ENCODE data around the gene CCL18.
"Not testable (repeated sequence)": the region's sequence is repeated elsewhere in the genome, so short reads cannot be mapped to it uniquely, and the experiment has no call there.

Gene CCL18

DNA sequence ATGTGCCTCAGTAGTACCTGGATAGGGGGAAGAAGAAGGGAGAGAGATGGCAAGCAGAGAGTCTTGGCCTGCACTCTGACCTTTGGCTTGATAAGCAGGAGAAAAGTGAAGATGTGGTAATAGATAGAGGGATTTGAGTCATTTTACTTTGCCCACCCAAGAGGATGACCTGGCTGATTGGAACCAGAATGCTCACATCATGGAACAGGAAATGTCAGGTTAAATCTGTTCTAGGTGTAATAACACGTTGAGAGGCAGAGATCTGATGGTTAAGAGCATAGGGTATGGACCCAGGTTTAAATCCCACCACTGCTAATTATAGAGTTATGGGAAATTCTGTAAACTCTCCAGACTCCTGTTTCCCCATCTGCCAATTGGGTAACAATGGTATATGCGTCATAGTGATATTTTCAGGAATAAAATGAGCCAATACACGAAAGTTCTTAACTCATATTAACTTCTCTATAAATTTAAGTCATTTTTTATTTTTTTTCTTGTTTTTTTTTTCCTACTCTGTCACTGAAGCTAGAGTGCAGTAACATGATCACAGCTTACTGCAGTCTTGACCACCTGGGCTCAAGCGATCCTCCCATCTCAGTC, 8.1 kb upstream of the CCL18 start:
- Mint-ChIP-seq H3K27me3 (peaks cover 19% of the 10 kb centered on the region), H3K4me1 (no peaks in the 10 kb centered on the region), H3K9me3 (no peaks in the 10 kb centered on the region), H3K36me3 (no peaks in the 10 kb centered on the region), H3K4me3 (no peak overlapping the region), H3K27ac (no peak overlapping the region)
- CTCF ChIA-PET, result no interaction called here
- no peak for DNase-seq

DNA sequence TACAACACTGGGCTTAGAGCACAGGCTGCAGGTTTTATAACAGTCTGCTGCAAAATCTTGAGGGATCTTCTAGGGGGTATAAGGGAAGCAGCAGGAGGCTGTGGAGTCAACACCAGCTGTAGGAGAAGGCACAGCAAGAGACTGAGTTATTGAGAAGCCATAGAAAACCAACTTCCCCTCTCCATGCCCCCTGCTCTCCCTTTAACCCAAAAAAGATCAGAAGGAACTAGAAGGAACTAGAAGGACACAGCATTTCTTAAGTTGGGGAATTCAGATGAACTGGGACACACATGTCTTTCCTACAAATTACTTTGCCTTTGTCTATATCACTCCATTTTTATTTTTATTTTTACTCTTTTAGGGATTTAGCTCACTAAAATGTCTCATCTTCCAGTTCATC, 6.2 kb upstream of the CCL18 start:
- Mint-ChIP-seq H3K27ac (no peak overlapping the region), H3K27me3 (peaks cover 21% of the 10 kb centered on the region), H3K4me3 (no peak overlapping the region), H3K36me3 (no peaks in the 10 kb centered on the region), H3K4me1 (no peaks in the 10 kb centered on the region), H3K9me3 (no peaks in the 10 kb centered on the region)
- CTCF ChIA-PET, result interaction anchor here (1.6 kb wide), 1 partner anchor 15 kb away, joined by 5 read pairs; no protein-coding TSS in a partner anchor
- no peak for DNase-seq

DNA sequence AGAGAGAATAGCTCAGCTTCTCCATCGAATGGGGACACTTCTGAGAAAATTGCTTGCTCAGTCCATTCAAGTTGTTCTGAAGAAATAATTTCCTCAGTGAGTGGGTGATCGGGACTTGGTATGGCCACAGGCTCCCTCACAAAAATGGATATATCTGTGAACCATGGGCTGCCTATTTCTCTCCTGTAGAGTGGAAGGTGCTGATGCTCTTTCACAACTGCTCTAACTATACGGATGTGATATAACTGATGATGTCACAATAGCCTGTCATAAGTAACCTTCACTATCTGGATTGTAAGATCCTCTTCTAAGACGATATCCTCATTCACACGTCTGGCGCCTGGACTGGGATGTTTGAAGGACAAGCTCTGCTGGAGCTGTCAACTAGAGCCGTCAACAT, 4.7 kb upstream of the CCL18 start:
- CTCF ChIA-PET, result interaction anchor here (1.6 kb wide), 1 partner anchor 13 kb away, joined by 5 read pairs; no protein-coding TSS in a partner anchor
- Mint-ChIP-seq H3K27ac (no peak overlapping the region), H3K4me3 (no peak overlapping the region), H3K36me3 (no peaks in the 10 kb centered on the region), H3K9me3 (no peaks in the 10 kb centered on the region), H3K27me3 (peaks cover 26% of the 10 kb centered on the region), H3K4me1 (no peaks in the 10 kb centered on the region)
- no peak for DNase-seq

DNA sequence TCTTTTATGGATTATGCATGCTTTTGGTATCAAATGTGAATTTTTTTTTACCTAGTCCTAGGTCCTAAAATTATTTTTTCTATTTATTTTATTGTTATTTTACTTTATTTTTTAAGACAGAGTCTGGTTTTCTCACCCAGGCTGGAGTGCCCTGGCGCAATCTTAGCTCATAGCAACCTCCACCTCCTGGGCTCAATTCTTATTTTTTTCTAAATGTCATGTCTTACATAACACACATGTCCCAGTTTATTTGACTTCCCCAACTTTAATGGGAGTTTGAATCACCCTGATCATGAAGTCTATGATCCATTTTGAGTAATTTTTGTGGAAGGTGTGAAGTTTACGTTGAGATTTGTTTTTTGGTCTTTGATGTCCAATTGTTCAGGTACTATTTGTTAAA, 3.3 kb upstream of the CCL18 start:
- no peak overlapping the region for H3K4me3 Mint-ChIP-seq
- H3K9me3 Mint-ChIP-seq, result no peaks in the 10 kb centered on the region
- peaks cover 28% of the 10 kb centered on the region for H3K27me3 Mint-ChIP-seq
- CTCF ChIA-PET, result interaction anchor here (1.1 kb wide), 1 partner anchor 46 kb away, joined by 3 read pairs; no protein-coding TSS in a partner anchor
- H3K4me1 Mint-ChIP-seq, result no peaks in the 10 kb centered on the region
- DNase-seq, result no peak
- no peak overlapping the region for H3K27ac Mint-ChIP-seq
- H3K36me3 Mint-ChIP-seq, result no peaks in the 10 kb centered on the region

DNA sequence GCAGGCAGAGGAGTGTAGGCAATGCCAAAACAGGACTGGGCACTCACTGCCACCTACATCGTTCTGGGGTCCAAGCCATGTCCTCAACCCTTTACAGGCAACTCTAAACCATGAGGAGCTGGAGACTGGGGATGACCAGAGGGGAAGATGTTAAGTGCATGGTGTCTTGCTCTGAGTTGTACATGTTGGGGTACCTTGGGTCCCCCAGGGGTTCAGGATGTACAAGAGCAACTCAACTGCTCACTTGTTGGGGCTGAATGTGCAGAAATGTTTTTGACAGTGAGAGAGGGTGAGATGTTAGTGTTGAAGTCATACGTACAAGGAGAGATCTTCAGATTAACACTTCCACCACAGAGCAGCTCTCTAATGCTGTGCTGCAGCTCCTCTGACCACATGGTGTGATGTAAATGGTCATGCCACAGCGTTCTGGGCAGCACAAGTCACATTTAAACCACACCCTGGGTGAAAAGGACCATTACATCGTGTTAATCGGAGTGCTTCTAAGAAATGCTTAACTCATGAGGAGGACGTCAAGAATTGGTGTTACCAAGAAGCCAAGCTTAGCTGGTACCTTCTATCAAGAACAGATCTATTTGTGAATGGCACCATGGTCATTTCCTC, 2.4 kb downstream of the CCL18 start:
- H3K4me3 Mint-ChIP-seq, result no peak overlapping the region
- H3K36me3 Mint-ChIP-seq, result no peaks in the 10 kb centered on the region

DNA sequence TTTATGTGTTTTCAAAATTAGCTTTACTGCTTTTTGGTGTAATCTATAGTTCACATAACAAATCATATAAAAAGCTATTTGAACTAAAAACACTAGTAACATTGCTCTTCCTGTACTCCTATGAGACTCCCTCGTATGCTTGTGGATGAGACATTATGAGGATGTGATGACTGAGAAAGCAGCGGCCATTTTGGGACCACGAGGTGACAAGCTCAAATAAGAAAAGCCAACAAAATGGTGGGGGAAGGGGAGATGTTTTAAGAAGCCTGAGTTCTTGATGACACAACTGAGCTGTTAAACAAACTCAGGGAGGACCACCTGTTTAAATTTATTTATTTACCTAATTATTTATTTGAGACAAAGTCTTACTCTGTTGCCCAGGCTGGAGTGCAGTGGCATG, 4.5 kb downstream of the CCL18 start:
- Mint-ChIP-seq H3K27ac (no peak overlapping the region), H3K36me3 (no peaks in the 10 kb centered on the region), H3K9me3 (no peaks in the 10 kb centered on the region), H3K4me1 (no peaks in the 10 kb centered on the region), H3K4me3 (no peak overlapping the region), H3K27me3 (peaks cover 36% of the 10 kb centered on the region)
- no peak for DNase-seq
- CTCF ChIA-PET, result interaction anchor here (1.4 kb wide), 1 partner anchor 93 kb away, joined by 4 read pairs; no protein-coding TSS in a partner anchor

More for the DNA sequence above, 2.4 kb downstream of the CCL18 start:
- DNase-seq, result no peak
- H3K27me3 Mint-ChIP-seq, result peaks cover 33% of the 10 kb centered on the region
- H3K27ac Mint-ChIP-seq, result no peak overlapping the region
- H3K9me3 Mint-ChIP-seq, result no peaks in the 10 kb centered on the region
- H3K4me1 Mint-ChIP-seq, result no peaks in the 10 kb centered on the region
- CTCF ChIA-PET, result no interaction called here

DNA sequence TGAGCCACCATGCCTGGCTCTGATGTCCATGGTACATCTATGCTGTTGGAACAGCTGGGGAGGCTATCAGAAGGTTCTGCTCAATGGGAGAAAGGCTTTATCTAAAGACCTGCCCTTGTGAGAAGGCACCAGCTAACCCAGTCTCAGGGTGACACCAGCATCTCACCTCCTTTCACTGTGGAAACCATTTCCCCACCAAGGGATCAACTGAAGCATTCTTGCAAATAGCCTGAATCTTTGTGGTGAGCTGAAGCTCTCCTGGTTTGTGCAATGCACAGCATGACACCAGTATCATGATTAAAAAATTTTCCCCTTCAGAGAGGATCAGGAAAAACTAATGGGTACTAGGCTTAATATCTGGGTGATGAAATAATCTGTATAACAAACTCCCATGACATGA, 5.1 kb downstream of the CCL18 start:
- Mint-ChIP-seq H3K4me3 (no peak overlapping the region), H3K4me1 (no peaks in the 10 kb centered on the region), H3K36me3 (no peaks in the 10 kb centered on the region), H3K27me3 (peaks cover 33% of the 10 kb centered on the region), H3K27ac (no peak overlapping the region), H3K9me3 (no peaks in the 10 kb centered on the region)
- CTCF ChIA-PET, result interaction anchor here (1.4 kb wide), 1 partner anchor 93 kb away, joined by 4 read pairs; no protein-coding TSS in a partner anchor
- no peak for DNase-seq

DNA sequence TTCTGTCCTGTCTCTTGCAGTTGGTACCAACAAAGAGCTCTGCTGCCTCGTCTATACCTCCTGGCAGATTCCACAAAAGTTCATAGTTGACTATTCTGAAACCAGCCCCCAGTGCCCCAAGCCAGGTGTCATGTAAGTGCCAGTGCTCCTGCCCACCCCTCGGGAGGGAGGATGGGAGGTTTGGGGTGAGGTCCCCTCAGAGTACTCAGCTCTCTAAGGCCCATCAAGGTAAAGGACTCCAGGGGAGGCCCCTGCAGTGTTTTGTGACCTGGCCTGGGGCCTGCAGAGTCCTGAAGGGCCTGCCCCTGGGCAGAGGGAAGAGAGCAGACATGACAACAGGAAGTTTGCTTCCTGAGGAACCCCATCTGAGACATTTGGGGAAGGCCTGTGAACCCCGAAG, 6.4 kb downstream of the CCL18 start:
- CTCF ChIA-PET, result interaction anchor here (1.2 kb wide), 1 partner anchor 75 kb away, joined by 3 read pairs; no protein-coding TSS in a partner anchor
- H3K4me1 Mint-ChIP-seq, result no peaks in the 10 kb centered on the region
- no peaks in the 10 kb centered on the region for H3K9me3 Mint-ChIP-seq
- peaks cover 30% of the 10 kb centered on the region for H3K27me3 Mint-ChIP-seq
- DNase-seq, result no peak
- no peaks in the 10 kb centered on the region for H3K36me3 Mint-ChIP-seq
- no peak overlapping the region for H3K27ac Mint-ChIP-seq
- no peak overlapping the region for H3K4me3 Mint-ChIP-seq

DNA sequence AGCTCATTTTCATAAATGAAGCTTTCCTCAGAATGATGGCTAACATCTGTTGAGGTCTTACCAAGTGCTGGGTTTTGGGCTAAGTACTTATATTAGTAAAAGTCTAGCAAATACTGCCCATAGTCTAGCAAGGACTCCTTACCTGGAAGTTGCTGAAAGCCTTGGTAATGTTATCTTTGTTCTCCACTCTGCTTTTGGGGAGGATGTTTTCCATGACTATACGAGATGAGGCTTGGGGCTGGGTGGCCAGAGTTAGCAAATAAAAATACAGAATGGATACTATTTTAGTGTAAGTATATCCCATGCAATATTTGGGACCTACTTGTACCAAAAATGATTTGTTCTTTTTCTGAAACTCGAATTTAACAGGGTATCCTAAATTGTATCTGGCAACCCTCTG, 7.7 kb downstream of the CCL18 start:
- DNase-seq, result no peak
- H3K36me3 Mint-ChIP-seq, result no peaks in the 10 kb centered on the region
- no peaks in the 10 kb centered on the region for H3K9me3 Mint-ChIP-seq
- H3K27ac Mint-ChIP-seq, result no peak overlapping the region
- H3K4me3 Mint-ChIP-seq, result no peak overlapping the region
- peaks cover 29% of the 10 kb centered on the region for H3K27me3 Mint-ChIP-seq
- H3K4me1 Mint-ChIP-seq, result no peaks in the 10 kb centered on the region
- CTCF ChIA-PET, result interaction anchor here (0.6 to 2.7 kb wide), 5 partner anchors 21 to 102 kb away, joined by 3 to 13 read pairs (median 4); no protein-coding TSS in a partner anchor

DNA sequence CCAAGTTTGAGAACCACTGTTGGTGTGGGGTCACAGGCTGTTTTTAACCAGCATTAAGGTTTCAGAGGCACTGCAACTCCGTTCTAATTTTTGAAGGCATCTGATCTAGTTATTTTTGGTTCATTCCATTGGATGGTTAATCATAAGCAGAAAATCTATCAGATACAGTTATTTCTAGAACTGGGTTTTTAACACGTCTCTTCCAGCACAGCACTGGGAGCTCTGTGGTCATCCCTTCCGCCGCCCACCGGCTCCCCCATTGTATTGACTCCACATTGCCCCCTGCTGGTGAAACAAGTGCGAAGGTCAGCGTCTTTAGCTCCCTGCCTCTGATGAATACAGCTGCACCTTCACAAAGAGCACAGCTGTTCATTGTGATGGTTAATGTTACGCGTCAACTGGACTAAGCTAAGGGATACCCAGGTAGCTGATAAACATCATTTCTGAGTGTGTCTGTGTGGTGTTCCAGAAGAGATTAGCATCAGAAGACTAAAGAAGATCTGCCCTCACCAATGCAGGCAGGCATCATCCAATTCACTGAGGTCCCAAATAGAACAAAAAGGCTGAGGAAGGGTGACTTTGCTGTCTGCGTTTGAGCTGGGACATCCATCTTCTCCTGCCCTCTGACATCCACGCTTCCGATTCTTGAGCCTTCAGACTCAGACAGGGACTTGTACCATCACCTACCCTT, 8.5 kb downstream of the CCL18 start:
- Mint-ChIP-seq H3K27me3 (peaks cover 31% of the 10 kb centered on the region), H3K4me3 (no peak overlapping the region), H3K9me3 (no peaks in the 10 kb centered on the region), H3K27ac (no peak overlapping the region), H3K4me1 (no peaks in the 10 kb centered on the region), H3K36me3 (no peaks in the 10 kb centered on the region)
- peak; percentile 61 for DNase-seq
- CTCF ChIA-PET, result interaction anchor here (0.7 to 2.7 kb wide), 17 partner anchors 9 to 504 kb away, joined by 3 to 13 read pairs (median 4); partner anchors contain the start of gene CCL18

DNA sequence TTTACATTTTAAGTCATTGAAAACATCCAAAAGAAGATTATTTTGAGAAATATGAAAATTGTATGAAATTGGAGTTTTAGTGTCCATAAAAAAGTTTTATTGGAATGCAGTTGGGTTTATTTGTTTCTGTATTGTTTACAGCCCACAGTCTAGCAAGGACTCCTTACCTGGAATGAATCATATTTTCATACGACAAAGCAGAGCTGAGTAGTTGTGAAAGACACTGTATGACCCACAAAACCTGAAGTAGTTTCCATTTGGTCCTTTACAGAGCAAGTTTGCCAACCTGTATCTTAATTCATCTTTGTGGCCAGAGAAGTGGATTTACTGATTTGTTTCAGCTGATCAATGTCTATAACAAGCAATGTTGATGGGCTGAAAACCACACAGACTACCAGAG, 10.3 kb downstream of the CCL18 start:
- Mint-ChIP-seq H3K4me1 (no peaks in the 10 kb centered on the region), H3K4me3 (no peak overlapping the region), H3K9me3 (no peaks in the 10 kb centered on the region), H3K36me3 (no peaks in the 10 kb centered on the region), H3K27ac (no peak overlapping the region), H3K27me3 (peaks cover 34% of the 10 kb centered on the region)
- no peak for DNase-seq
- CTCF ChIA-PET, result interaction anchor here (0.7 to 2.7 kb wide), 6 partner anchors 43 to 226 kb away, joined by 3 to 13 read pairs (median 4); no protein-coding TSS in a partner anchor

DNA sequence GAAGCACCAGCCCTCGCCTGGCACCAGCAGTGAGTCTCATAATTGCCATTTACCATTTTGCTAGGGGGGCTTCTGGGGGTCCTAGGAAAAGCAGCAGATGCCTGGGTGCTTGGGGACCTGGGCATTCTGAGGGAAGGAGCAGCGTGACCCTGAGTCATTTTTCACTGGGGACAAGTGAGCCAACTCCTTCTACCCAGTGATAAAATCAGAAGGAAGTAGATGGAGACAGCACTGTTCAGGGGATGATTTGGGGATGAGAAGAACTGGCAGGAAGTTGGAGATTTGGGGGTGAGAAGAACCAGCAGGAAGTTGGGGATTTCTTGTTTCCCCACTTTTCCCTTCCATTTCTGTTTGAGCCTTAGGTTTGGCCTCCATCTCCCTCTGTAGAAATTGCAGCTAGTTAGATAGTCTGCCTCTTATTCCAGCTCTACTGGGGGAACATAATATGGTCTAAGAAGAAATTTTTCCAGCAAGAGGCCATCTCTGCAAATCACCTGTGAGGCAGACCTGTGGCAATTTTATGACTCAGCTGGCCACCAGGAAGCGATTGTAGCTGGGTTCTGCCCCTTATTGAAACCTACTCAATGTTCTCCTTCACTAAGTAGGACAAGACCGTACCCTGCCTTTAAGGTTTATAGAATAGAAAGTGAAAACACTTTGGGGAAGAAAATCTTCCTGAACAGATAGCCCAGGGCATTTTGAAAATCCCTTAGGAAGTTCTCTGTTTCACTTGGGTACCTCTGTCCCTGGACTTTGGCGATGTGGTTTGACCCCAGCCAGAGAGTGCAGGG, 17.8 kb downstream of the CCL18 start:
- H3K36me3 Mint-ChIP-seq, DNase-seq, H3K9me3 Mint-ChIP-seq, H3K4me3 Mint-ChIP-seq, H3K27ac Mint-ChIP-seq: not testable (repeated sequence)
- CTCF ChIA-PET, result interaction anchor here (0.8 to 1.6 kb wide), 3 partner anchors 9 to 63 kb away, joined by 3 to 4 read pairs (median 4); no protein-coding TSS in a partner anchor
- H3K27me3 Mint-ChIP-seq, result peaks cover 15% of the 10 kb centered on the region
- peaks cover 11% of the 10 kb centered on the region for H3K4me1 Mint-ChIP-seq

DNA sequence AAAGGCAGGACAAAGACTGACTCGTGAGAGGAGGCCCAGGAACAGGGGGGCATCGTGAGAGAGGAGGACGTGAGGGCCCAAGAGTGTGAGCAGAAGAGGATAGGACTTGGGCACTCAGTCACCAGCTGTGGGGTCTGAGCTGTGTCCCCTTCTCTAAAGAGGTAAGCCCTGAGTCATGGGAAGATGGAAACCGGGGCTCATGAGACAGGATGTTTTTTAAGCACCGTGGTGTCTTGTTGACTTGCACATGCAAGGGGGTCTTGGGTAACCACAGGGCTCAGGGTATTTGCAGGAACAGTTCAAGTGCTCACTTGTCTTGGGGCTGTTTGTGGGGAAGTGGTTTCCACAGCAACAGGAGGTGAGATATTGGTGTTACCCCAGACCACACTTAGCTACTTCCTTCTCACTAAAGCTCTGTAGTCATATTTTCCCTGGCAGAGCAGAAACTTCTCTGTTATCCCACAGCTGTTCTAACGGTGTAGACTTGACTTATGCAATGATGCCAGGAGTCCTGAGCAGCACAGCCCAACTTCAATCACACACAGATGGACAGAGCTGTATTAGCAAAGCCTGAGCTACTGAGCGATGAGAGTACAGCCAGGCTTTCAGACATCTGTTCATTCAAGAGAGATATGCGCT, 18.5 kb downstream of the CCL18 start:
- H3K36me3 Mint-ChIP-seq, H3K4me3 Mint-ChIP-seq, H3K9me3 Mint-ChIP-seq, H3K27ac Mint-ChIP-seq: not testable (repeated sequence)
- Mint-ChIP-seq H3K4me1 (peaks cover 11% of the 10 kb centered on the region), H3K27me3 (peaks cover 14% of the 10 kb centered on the region)
- CTCF ChIA-PET, result interaction anchor here (0.7 to 1.6 kb wide), 2 partner anchors 10 to 206 kb away, joined by 3 to 4 read pairs; no protein-coding TSS in a partner anchor
- peak; percentile 34 for DNase-seq
